IPS-20b (cell line): ENCODE measurements around the gene NIT1.
A peak's percentile ranks its signal among the peaks of the same experiment; 100 is the strongest.

ENCODE experiments used
- H3K27ac ChIP-seq: one replicate; pipeline ENCODE4 v1.5.1; 2013; ENCODE audit warnings: low read length
- H3K27me3 ChIP-seq: 2 replicates; pipeline ENCODE4 v1.6.1; 2013; ENCODE audit warnings: mild to moderate bottlenecking, low read length, inconsistent platforms; ENCODE audit not compliant: insufficient read depth
- H3K36me3 ChIP-seq: 2 replicates; pipeline ENCODE4 v1.6.1; 2013; ENCODE audit warnings: low read depth, mild to moderate bottlenecking, inconsistent platforms, low read length, moderate library complexity; ENCODE audit not compliant: insufficient read depth
- H3K4me1 ChIP-seq: 2 replicates; pipeline ENCODE4 v1.6.1; 2013; ENCODE audit warnings: mild to moderate bottlenecking, control low read depth, inconsistent platforms, low read length, moderate library complexity; ENCODE audit not compliant: insufficient read depth
- H3K4me3 ChIP-seq: 2 replicates; pipeline ENCODE4 v1.5.1; 2013; ENCODE audit warnings: mild to moderate bottlenecking, low read length, inconsistent platforms
- H3K9ac ChIP-seq: 2 replicates; pipeline ENCODE4 v1.6.1; 2013; ENCODE audit warnings: low read depth, mild to moderate bottlenecking, inconsistent platforms, low read length, moderate library complexity
- H3K9me3 ChIP-seq: 2 replicates; pipeline ENCODE4 v1.6.1; 2013; ENCODE audit warnings: mild to moderate bottlenecking, low read depth, low read length, inconsistent platforms; ENCODE audit not compliant: insufficient read depth

The NIT1 gene

GRCh38 chr1:161121042-161121650 is 3.2 kb downstream of the NIT1 start:
- Histone ChIP-seq H3K27ac (no peak overlapping the region), H3K9me3 (no peaks in the 10 kb centered on the region), H3K36me3 (peaks cover 64% of the 10 kb centered on the region), H3K4me3 (no peak overlapping the region), H3K27me3 (no peaks in the 10 kb centered on the region), H3K9ac (no peak overlapping the region), H3K4me1 (peaks cover 8% of the 10 kb centered on the region; the same call in 1 of the 2 replicates)

- no peak overlapping the region for H3K9ac ChIP-seq
- H3K27ac ChIP-seq, result no peak overlapping the region
- peaks cover 8% of the 10 kb centered on the region; the same call in 1 of the 2 replicates for H3K4me1 ChIP-seq
- no peak overlapping the region for H3K4me3 ChIP-seq
- H3K9me3 ChIP-seq, result no peaks in the 10 kb centered on the region
- peaks cover 68% of the 10 kb centered on the region for H3K36me3 ChIP-seq
- no peaks in the 10 kb centered on the region for H3K27me3 ChIP-seq
Measured at GRCh38 chr1:161121834-161122233, 3.9 kb downstream of the NIT1 start.

- H3K4me3 ChIP-seq, result no peak overlapping the region
- H3K36me3 ChIP-seq, result peaks cover 79% of the 10 kb centered on the region
- H3K27me3 ChIP-seq, result no peaks in the 10 kb centered on the region
- no peak overlapping the region for H3K27ac ChIP-seq
- H3K4me1 ChIP-seq, result peaks cover 8% of the 10 kb centered on the region; the same call in 1 of the 2 replicates
- no peaks in the 10 kb centered on the region for H3K9me3 ChIP-seq
- no peak overlapping the region for H3K9ac ChIP-seq
Measured at GRCh38 chr1:161122967-161123366, 5.1 kb downstream of the NIT1 start.

GRCh38 chr1:161127649-161128048 is 9.7 kb downstream of the NIT1 start:
- Histone ChIP-seq H3K27me3 (no peaks in the 10 kb centered on the region), H3K4me3 (no peak overlapping the region), H3K9ac (no peak overlapping the region), H3K36me3 (peaks cover 74% of the 10 kb centered on the region), H3K27ac (no peak overlapping the region), H3K9me3 (no peaks in the 10 kb centered on the region), H3K4me1 (peaks cover 13% of the 10 kb centered on the region; the same call in 1 of the 2 replicates)

GRCh38 chr1:161128591-161129420 is 10.9 kb downstream of the NIT1 start:
- no peaks in the 10 kb centered on the region for H3K27me3 ChIP-seq
- H3K4me3 ChIP-seq, result no peak overlapping the region
- no peak overlapping the region for H3K27ac ChIP-seq
- peaks cover 13% of the 10 kb centered on the region; the same call in 1 of the 2 replicates for H3K4me1 ChIP-seq
- peaks cover 63% of the 10 kb centered on the region for H3K36me3 ChIP-seq
- no peak overlapping the region for H3K9ac ChIP-seq
- no peaks in the 10 kb centered on the region for H3K9me3 ChIP-seq

GRCh38 chr1:161130266-161130665 is 12.4 kb downstream of the NIT1 start:
- Histone ChIP-seq H3K36me3 (peaks cover 49% of the 10 kb centered on the region), H3K27ac (no peak overlapping the region), H3K4me1 (peaks cover 13% of the 10 kb centered on the region; the same call in 1 of the 2 replicates), H3K4me3 (peak overlapping the region; percentile 92), H3K27me3 (no peaks in the 10 kb centered on the region), H3K9ac (peak overlapping the region; percentile 94; the same call in 1 of the 2 replicates), H3K9me3 (no peaks in the 10 kb centered on the region)

GRCh38 chr1:161131523-161132409 is 13.9 kb downstream of the NIT1 start:
- Histone ChIP-seq H3K27me3 (no peaks in the 10 kb centered on the region), H3K9me3 (no peaks in the 10 kb centered on the region), H3K4me1 (peaks cover 13% of the 10 kb centered on the region; the same call in 1 of the 2 replicates), H3K27ac (peak overlapping the region; percentile 94), H3K36me3 (peaks cover 37% of the 10 kb centered on the region), H3K9ac (peak overlapping the region; percentile 94), H3K4me3 (peak overlapping the region; percentile 92)

- H3K36me3 ChIP-seq, result peaks cover 34% of the 10 kb centered on the region
- peak within 1 kb of the TSS; percentile 94 for H3K9ac ChIP-seq
- peak within 1 kb of the TSS; percentile 94 for H3K27ac ChIP-seq
- peaks cover 13% of the 10 kb centered on the region; the same call in 1 of the 2 replicates for H3K4me1 ChIP-seq
- no peaks in the 10 kb centered on the region for H3K27me3 ChIP-seq
- H3K4me3 ChIP-seq, result peak within 1 kb of the TSS; percentile 92
- H3K9me3 ChIP-seq, result no peaks in the 10 kb centered on the region
Measured at GRCh38 chr1:161132410-161133219, 14.7 kb downstream of the NIT1 start, which contains the start of gene DEDD. Gene DEDD, minus strand, starts transcription at chr1:161132667. Its CDS starts 8,205 bp downstream, at chr1:161124462.

- peak overlapping the region; percentile 92 for H3K4me3 ChIP-seq
Measured at GRCh38 chr1:161133220-161133740, 15.4 kb downstream of the NIT1 start.

GRCh38 chr1:161137881-161138280 is 20.0 kb downstream of the NIT1 start:
- Histone ChIP-seq H3K9me3 (no peaks in the 10 kb centered on the region), H3K27ac (no peak overlapping the region), H3K4me1 (no peaks in the 10 kb centered on the region), H3K4me3 (no peak overlapping the region), H3K9ac (no peak overlapping the region), H3K36me3 (peaks cover 5% of the 10 kb centered on the region; the same call in 1 of the 2 replicates), H3K27me3 (no peaks in the 10 kb centered on the region)

More at GRCh38 chr1:161133220-161133740, 15.4 kb downstream of the NIT1 start:
- Histone ChIP-seq H3K36me3 (peaks cover 27% of the 10 kb centered on the region), H3K9me3 (no peaks in the 10 kb centered on the region), H3K4me1 (peaks cover 13% of the 10 kb centered on the region; the same call in 1 of the 2 replicates), H3K27ac (peak overlapping the region; percentile 62), H3K9ac (peak overlapping the region; percentile 94), H3K27me3 (no peaks in the 10 kb centered on the region)
